Muscle of leg (tissue), 11 donors: Measurements from ENCODE around the gene LRRC51. TPM values are rescaled to one million over a fixed set of nuclear protein-coding genes. Genes with fewer than 3 reads are reported as not detected.
A peak's percentile ranks its signal among the peaks of the same experiment; 100 is the strongest.

Experiments used
- DNase-seq: peaks from one replicate; pipeline ENCODE4 v3.0.0; 2013
- H3K27ac ChIP-seq: one replicate; pipeline ENCODE4 v1.5.1; 2013; ENCODE audit warnings: mild to moderate bottlenecking, low read length, control low read depth
- H3K27me3 ChIP-seq: one replicate; pipeline ENCODE4 v1.6.1; 2013; ENCODE audit warnings: low read length; ENCODE audit not compliant: control insufficient read depth, insufficient read depth
- H3K36me3 ChIP-seq: one replicate; pipeline ENCODE4 v1.6.1; 2013; ENCODE audit warnings: low read length; ENCODE audit not compliant: control insufficient read depth, insufficient read depth
- H3K4me1 ChIP-seq: one replicate; pipeline ENCODE4 v1.6.1; 2013; ENCODE audit warnings: low read length; ENCODE audit not compliant: control insufficient read depth, insufficient read depth
- H3K4me3 ChIP-seq: one replicate; pipeline ENCODE4 v1.5.1; 2013; ENCODE audit warnings: low read length, control low read depth
- H3K9me3 ChIP-seq: replicated peaks from 2 replicates; pipeline ENCODE4 v1.6.1; 2013; ENCODE audit warnings: low read depth, low read length; ENCODE audit not compliant: control insufficient read depth
- WGBS: methylation state at CpG from one replicate; pipeline ENCODE4 v1.1.5; 2013; ENCODE audit warnings: missing lambda C conversion rate; ENCODE audit not compliant: insufficient coverage; 5-methylcytosine and 5-hydroxymethylcytosine counted together
- polyA plus RNA-seq, 8 donors: library from polyadenylated mRNA; unstranded; fragments of 120-200 nt; gene quantifications; one replicate each; pipeline versions ENCODE4 v1.2.1 to v1.2.3, GENCODE V29; 2013; ENCODE audit warnings: inconsistent platforms in 1 of 8, low replicate concordance in 1 of 8; ENCODE audit not compliant: insufficient read length in 8 of 8, insufficient read depth in 1 of 8
- total RNA-seq: library from RNA; stranded (reverse); fragments of 120-200 nt; gene quantifications from one replicate; pipeline ENCODE4 v1.2.4, GENCODE V29; 2013

LRRC51 gene
- total and polyA plus RNA-seq, 9 donors = 3.4 to 9.5 (median 7.4) TPM

GRCh38 chr11:72042064-72042745 is 38.4 kb upstream of the LRRC51 start:
- H3K4me3 ChIP-seq = peak overlapping the region; percentile 75
- no peak for DNase-seq
- WGBS = 0% methylated on average over 1 of the region's 5 CpGs
- H3K27me3 ChIP-seq = no peaks in the 10 kb centered on the region
- peaks cover 46% of the 10 kb centered on the region for H3K4me1 ChIP-seq
- peak overlapping the region; percentile 98 for H3K27ac ChIP-seq
- H3K36me3 ChIP-seq = peaks cover 2% of the 10 kb centered on the region
- H3K9me3 ChIP-seq = no peaks in the 10 kb centered on the region

DNA sequence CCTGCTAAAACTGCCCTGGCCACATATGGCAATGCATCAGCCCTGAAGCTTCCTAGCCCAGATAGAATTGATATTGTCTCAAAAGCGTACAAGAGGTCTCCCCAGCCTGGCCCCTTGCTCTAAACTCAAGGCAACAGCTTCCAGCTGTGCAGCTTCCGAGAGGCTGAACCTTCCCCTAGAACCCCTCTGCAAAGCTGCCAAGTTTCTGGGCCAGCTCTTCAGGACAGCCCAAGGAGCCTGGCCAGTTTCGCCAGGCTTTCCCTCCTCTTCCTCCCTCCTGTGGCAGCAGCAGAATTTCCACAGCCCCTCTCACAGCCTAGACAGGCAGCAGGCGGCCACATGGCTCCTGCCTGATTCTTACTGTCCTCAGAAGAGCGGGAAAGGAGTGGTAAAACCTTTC is 34.8 kb upstream of the LRRC51 start:
- peak overlapping the region; percentile 45 for H3K27ac ChIP-seq

DNA sequence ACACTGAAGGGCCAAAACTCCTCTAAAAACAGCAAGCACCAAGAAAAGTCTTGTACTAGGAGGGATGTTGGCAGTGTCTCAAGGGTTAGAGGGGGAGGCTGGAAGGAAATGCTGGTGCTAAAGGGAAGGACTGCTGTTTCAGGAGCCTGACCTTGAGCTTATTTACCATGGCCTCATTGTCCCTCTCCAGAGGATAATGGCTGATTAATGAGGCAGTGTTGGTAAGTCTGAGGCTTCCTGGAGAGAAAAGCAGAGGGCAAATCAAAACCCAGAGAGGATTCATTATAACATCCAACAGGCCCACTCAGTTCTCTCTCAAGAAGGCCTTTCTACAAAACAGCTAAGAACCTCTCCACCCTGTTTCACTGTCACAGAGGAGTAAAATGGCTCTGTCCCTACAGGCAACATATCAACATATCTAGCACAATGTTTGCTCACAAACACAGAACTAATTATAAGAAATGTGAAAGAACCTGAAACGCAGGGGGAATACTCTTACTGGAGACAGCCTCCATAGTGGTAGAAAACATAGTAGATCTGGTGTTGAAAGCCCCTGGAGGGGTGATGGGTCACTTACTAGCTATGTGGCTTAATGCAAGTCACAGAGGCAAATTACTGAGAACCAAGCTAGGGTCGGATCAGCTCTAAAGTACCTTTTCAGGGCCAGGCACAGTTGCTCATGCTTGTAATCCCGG is 31.7 kb upstream of the LRRC51 start:
- Histone ChIP-seq H3K9me3 (no peaks in the 10 kb centered on the region), H3K36me3 (no peaks in the 10 kb centered on the region), H3K4me3 (no peak overlapping the region), H3K27ac (peak overlapping the region; percentile 1), H3K27me3 (no peaks in the 10 kb centered on the region), H3K4me1 (peaks cover 6% of the 10 kb centered on the region)
- no CpG with 5 or more reads among the region's 3 CpGs for WGBS
- DNase-seq = peak; percentile 27

More for the DNA sequence above, 34.8 kb upstream of the LRRC51 start:
- no peak overlapping the region for H3K4me3 ChIP-seq
- no peaks in the 10 kb centered on the region for H3K36me3 ChIP-seq
- H3K4me1 ChIP-seq = peaks cover 16% of the 10 kb centered on the region
- H3K27me3 ChIP-seq = no peaks in the 10 kb centered on the region
- peak; percentile 73 for DNase-seq
- WGBS = 37% methylated on average over 3 of the region's 5 CpGs
- H3K9me3 ChIP-seq = no peaks in the 10 kb centered on the region

- WGBS = no CpG with 5 or more reads among the region's 3 CpGs
- no peaks in the 10 kb centered on the region for H3K4me1 ChIP-seq
- H3K27ac ChIP-seq = no peak overlapping the region
- H3K36me3 ChIP-seq = peaks cover 6% of the 10 kb centered on the region
- no peak overlapping the region for H3K4me3 ChIP-seq
- peak; percentile 63 for DNase-seq
- no peaks in the 10 kb centered on the region for H3K27me3 ChIP-seq
- H3K9me3 ChIP-seq = no peaks in the 10 kb centered on the region
Observed at GRCh38 chr11:72058416-72059034, 22.1 kb upstream of the LRRC51 start.

DNA sequence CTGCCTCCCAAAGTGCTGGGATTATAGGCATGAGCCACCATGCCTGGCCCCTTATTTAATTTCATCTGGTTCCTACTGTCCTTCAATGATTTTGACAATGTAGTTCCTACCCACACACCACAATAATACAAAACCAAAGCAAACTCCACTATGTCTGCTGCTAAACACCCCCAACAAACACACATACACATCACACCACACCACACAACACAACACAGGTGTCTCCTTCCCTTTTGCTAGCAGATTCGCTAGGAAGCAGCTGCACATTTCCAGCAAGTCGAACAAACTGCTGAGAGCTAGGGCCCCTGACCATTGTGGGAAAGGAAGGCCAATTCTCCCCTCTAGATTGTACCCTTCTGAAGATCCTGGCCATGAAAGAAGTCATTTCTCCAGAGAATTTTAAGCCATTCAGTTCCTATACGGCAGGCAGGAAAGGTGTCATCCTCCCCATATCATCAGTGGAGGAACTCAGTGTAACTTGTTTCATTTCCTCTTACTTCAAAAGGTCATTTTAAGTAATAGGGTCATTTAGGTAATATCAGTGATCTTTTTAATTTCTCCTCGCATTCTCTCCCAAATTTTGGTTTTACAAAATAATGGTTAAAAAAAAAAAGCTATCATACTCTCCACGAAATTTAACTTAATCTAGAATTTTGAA is 18.8 kb upstream of the LRRC51 start:
- H3K36me3 ChIP-seq = peaks cover 9% of the 10 kb centered on the region
- no CpG with 5 or more reads among the region's 5 CpGs for WGBS
- no peaks in the 10 kb centered on the region for H3K27me3 ChIP-seq
- no peak for DNase-seq
- no peaks in the 10 kb centered on the region for H3K9me3 ChIP-seq
- no peaks in the 10 kb centered on the region for H3K4me1 ChIP-seq
- H3K27ac ChIP-seq = no peak overlapping the region
- H3K4me3 ChIP-seq = no peak overlapping the region

GRCh38 chr11:72066855-72067254 is 13.8 kb upstream of the LRRC51 start:
- Histone ChIP-seq H3K9me3 (no peaks in the 10 kb centered on the region), H3K4me3 (no peak overlapping the region), H3K27ac (peak overlapping the region; percentile 44), H3K27me3 (no peaks in the 10 kb centered on the region), H3K4me1 (peaks cover 14% of the 10 kb centered on the region), H3K36me3 (peaks cover 8% of the 10 kb centered on the region)
- no peak for DNase-seq

DNA sequence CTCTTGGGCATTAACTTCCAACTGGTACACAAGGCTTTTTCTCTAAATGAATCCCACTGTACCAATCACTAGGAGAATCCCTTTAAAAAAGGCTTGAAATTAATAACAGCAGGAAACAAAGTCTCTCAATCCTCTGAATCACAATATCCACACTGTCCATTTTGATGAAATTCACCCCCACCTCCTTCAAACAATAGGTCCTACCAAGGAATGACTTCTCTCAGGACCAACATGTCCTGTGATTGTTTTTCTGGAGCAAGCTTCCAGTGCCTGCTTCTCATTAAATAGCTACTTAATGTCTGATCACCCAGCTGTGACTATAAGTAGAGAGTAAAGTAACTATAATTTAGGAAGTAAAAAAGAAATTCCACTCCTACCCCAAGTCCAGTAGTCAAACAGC is 13.4 kb upstream of the LRRC51 start:
- Histone ChIP-seq H3K36me3 (peaks cover 8% of the 10 kb centered on the region), H3K9me3 (no peaks in the 10 kb centered on the region), H3K4me1 (peaks cover 18% of the 10 kb centered on the region), H3K27me3 (no peaks in the 10 kb centered on the region), H3K27ac (peak overlapping the region; percentile 44), H3K4me3 (no peak overlapping the region)
- no peak for DNase-seq

DNA sequence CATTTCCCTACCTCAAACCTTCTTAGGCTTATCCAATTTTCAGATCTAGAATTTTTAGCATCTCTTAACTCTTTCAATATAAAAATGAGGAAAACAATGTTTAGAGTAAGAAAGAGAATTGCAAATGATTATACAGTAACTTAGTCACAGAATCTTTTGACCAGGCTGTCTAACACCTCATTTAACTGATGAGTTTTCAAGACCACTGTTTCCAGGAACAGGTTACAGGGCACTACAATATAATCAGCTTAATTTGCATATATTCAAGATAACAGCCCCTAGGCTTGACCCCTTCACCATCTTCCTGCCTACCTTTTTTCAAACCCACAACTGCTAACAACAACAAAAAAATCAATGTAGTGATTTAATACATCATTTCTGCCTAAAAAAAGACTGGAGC is 13.0 kb upstream of the LRRC51 start:
- peaks cover 8% of the 10 kb centered on the region for H3K36me3 ChIP-seq
- H3K27me3 ChIP-seq = no peaks in the 10 kb centered on the region
- H3K27ac ChIP-seq = no peak overlapping the region
- H3K4me3 ChIP-seq = no peak overlapping the region
- no peaks in the 10 kb centered on the region for H3K9me3 ChIP-seq
- H3K4me1 ChIP-seq = peaks cover 22% of the 10 kb centered on the region
- no peak for DNase-seq

GRCh38 chr11:72069200-72069599 is 11.4 kb upstream of the LRRC51 start:
- peak overlapping the region; percentile 69 for H3K27ac ChIP-seq
- DNase-seq = no peak
- H3K27me3 ChIP-seq = no peaks in the 10 kb centered on the region
- peaks cover 8% of the 10 kb centered on the region for H3K36me3 ChIP-seq
- H3K4me3 ChIP-seq = no peak overlapping the region
- no peaks in the 10 kb centered on the region for H3K9me3 ChIP-seq
- peaks cover 22% of the 10 kb centered on the region for H3K4me1 ChIP-seq

DNA sequence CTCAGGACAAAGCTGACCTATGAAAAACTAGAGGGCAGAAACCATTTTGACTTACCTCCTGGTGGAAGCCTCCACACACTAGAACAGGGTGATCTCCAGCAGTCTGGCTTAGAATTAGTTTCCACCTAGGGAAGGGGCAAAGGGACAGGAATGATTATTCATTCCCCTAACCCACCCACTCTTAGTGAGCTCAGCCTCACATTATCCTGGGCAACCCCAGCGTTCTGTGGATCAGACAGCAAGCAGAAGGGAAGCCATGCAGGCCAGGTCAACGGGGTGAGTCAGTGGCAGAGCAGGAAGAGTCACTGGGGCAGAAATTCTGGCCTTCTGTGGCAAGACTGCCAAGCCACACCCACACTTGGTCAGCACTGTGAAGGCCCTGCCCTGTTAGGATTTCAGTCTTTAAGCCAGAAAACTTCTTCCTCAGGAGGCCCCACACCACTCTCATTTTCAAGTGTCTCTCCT is 10.8 kb upstream of the LRRC51 start:
- Histone ChIP-seq H3K27me3 (no peaks in the 10 kb centered on the region), H3K36me3 (peaks cover 8% of the 10 kb centered on the region), H3K9me3 (no peaks in the 10 kb centered on the region), H3K4me3 (no peak overlapping the region), H3K4me1 (peaks cover 22% of the 10 kb centered on the region), H3K27ac (peak overlapping the region; percentile 69)
- peak; percentile 73 for DNase-seq
- WGBS = 20% methylated on average over 1 of the region's 2 CpGs
